ENCODE measurements around the gene NANOGP8.

- no peak for TF ChIP-seq EZH2 (IDR thresholded peaks at IDR 0.05; ENCODE audit: insufficient read depth, poor library complexity, severe bottlenecking)
- TF ChIP-seq EZH2phosphoT487 (IDR thresholded peaks at IDR 0.05; ENCODE audit: insufficient read depth, low read depth) = no peak
These were observed 33.9 kb upstream of the NANOGP8 start for GRCh38 chr15:35118960-35119359.

Measured in GM23248 (cell line).